ENCODE measurements around the gene SMPD3.

The SMPD3 gene

GRCh38 chr16:68401871-68402747 lies 46.2 kb downstream of the SMPD3 start:
- DNase-seq: no peak

GRCh38 chr16:68400924-68401460 lies 47.3 kb downstream of the SMPD3 start:
- DNase-seq: no peak

- no peak for DNase-seq
Observed at GRCh38 chr16:68400083-68400923, 48.0 kb downstream of the SMPD3 start.

DNA sequence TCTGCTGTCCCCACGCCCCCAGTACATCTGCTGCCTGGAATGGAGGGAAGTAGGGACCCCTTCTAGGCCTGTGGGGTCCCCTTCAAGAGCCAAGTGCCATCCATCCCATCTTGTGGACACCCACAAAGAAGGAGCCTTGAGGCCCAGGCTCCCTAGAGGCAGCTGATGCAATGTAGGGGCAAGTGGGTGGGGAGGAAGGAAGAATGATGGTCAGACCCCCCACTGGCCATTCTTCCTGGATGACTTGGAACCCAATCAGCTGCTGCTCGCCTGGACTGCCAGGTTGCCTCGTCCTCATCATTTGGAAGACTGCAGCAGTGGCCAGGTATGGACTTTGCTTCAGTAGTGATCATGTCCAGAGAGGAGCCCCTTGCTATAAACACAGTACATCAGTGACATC lies 48.9 kb downstream of the SMPD3 start:
- DNase-seq: no peak

GRCh38 chr16:68397710-68398201 lies 50.6 kb downstream of the SMPD3 start:
- no peak for DNase-seq

- DNase-seq: peak; percentile 49 to 52
Observed at GRCh38 chr16:68396481-68396880, 51.8 kb downstream of the SMPD3 start.

GRCh38 chr16:68395815-68396214 lies 52.5 kb downstream of the SMPD3 start:
- DNase-seq: no peak

DNA sequence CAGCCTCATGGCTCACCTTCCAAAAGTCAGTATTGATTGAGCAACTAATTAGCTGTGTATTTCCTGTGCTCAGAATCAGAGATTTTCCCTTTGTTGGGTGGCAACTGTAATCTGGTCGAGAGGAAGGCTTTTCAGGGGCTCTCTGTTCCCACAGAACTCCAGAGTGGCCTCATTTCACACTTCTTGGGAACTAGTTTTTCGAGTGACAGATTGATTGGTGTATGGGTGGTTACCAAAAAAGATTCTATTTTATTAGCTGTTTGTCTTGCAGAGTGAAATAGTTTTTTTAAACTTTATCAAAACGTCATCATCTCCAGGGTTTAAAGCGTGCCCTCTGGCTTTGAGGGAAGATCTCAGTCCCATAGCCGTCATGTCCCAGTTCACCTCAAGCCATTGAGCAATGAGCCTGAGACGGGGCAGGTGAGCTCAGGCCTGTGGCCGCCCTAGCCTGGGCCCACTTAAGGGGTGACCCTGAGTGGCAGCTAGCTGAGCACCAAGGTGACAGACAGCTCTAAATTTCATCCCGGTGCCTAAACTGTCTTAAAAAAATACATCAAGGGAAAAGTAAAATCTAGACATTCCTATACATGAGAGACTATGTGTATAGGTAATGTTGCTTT lies 53.0 kb downstream of the SMPD3 start:
- DNase-seq: no peak

- no peak for DNase-seq
Observed at GRCh38 chr16:68393333-68393732, 55.0 kb downstream of the SMPD3 start.

DNA sequence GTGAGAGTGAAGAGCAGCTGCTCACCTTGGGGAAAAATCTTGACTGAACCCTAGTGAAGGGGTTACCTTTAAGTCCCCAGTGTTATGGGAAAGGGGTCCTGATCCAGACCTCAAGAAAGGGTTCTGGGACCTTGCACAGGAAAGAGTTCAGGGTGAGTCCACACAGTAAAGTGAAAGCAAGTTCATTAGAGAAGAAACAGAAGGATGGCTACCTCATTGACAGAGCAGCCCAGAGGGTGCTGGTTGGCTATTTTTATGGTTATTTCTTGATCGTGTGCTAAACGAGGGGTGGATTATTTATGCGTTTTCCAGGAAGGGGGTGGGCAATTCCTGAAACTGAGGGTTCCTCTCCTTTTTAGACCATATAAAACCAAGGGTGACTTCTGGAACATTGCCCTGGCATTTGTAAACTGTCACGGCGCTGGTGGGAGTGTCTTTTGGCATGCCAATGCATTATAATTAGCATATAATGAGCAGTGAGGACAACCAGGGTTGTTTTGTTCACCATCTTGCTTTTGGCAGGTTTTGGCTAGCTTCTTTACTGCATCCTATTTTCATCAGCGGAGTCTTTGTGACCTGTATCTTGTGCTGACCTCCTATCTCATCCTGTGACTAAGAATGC lies 58.4 kb downstream of the SMPD3 start:
- no peak for DNase-seq

DNA sequence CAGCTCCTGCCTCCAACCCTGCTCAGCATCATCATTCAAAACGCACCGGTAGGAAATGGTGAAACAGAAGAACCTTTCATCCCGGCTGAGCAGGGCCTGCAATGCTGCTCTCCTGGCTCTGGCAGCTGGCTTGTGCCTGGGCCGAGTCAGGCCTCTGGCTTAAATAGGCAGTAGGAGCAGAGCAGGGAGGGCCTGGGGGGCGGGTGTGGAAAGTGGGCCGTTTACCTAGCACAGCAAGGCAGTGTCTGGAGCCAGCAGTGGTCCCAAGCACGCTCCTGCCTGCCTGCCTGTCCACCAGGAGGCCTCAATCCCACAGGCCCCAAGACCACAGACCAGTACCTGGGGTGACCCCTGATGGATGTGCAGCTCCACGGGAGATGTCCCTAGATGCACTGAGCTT lies 59.3 kb downstream of the SMPD3 start:
- no peak for DNase-seq

GRCh38 chr16:68388124-68388523 lies 60.2 kb downstream of the SMPD3 start:
- DNase-seq: no peak

DNA sequence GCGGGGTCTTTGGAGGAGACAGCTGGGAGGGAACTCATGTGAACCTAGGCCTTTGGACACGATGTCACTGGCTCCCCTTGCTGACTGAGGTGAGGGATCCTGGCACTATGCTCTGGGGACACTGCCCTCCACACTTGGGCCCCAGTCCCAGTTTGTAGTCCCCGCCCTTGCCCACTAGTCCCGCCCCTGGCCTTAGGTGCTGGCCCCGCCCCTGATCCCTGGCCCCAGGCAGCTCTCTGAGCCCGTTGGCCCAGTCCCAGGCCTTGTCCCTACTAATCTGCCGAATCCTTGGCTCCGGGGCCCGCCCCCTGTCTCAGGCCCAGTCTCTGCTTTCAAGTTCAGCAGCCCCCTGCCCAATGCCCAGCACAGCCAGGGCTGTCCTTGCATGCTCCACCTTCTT lies 61.0 kb downstream of the SMPD3 start:
- no peak for DNase-seq

DNA sequence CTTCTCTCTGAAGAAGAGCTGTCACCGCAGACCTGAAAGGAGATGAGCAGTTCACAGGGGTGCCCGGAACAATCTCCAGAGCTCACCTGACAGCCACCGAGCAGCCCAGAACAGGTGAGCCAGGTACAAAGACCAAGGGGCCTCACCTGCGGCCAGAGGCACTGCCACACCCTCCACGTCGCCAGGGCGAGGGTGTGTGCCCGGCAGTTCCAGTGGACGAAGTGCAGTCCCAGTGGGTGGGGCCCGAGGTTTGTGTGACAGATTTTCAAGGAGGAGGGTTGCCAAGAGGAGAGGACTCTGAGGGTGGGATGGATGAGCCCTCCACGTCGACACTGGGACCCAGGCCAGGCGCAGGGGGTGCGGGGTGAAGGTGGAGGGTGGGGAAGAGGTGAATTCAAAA lies 61.7 kb downstream of the SMPD3 start:
- DNase-seq: no peak

- no peak for DNase-seq
Observed at GRCh38 chr16:68385371-68385770, 62.9 kb downstream of the SMPD3 start.

- no peak for DNase-seq
Observed at GRCh38 chr16:68384288-68385161, 63.8 kb downstream of the SMPD3 start.

GRCh38 chr16:68383858-68384257 lies 64.5 kb downstream of the SMPD3 start:
- no peak for DNase-seq

DNA sequence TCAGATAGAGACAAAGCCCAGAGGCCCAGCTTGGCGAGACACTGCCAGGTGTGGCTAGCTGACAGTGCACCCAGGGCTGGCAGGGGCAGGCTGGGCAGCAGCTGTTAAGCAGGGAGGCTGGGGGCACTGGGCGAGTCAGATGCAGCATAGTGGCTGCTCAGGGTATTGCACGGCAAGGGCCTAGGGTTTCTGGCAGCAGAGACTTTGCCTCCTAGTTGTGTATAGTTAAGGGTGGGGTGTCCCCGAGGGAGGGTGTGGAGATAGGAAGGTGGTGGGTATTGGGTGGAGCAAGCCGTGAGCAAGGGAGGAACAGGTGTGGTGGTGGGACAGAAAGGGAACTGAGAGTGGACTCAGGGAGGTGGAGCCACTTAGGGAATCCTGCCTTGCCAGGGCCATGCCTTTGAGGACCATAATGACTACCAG lies 66.0 kb downstream of the SMPD3 start:
- DNase-seq: no peak

GRCh38 chr16:68381363-68381724 lies 67.0 kb downstream of the SMPD3 start:
- DNase-seq: no peak

- no peak for DNase-seq
Observed at GRCh38 chr16:68380676-68381362, 67.5 kb downstream of the SMPD3 start.

GRCh38 chr16:68380348-68380670 lies 68.0 kb downstream of the SMPD3 start:
- no peak for DNase-seq

Data from activated CD4-positive, alpha-beta T cell treated with anti-CD3 and anti-CD28 coated beads, Interleukin-2, amount 50 U/mL, for 4 hours (primary cell).